Gastroesophageal sphincter (tissue), 4 donors: ENCODE results near the gene ZNF730. TPM values are rescaled to one million over a fixed set of nuclear protein-coding genes. Genes with fewer than 3 reads are reported as not detected.
"Not testable (repeated sequence)": the region's sequence is repeated elsewhere in the genome, so short reads cannot be mapped to it uniquely, and the experiment has no call there.

Experiments
- ATAC-seq: fragments of 150-250 bp; one replicate; pipeline ENCODE4 v1.9.1; 2016; ENCODE audit warnings: mild to moderate bottlenecking, moderate library complexity
- H3K27ac ChIP-seq, 4 donors: fragments of 200-600 bp; sonication (generic) in 3 of 4; 1 replicate in 3 of 4; 2 replicates in 1 of 4; pipeline ENCODE4 v1.5.1; 2016 to 2019
- H3K27me3 ChIP-seq: fragments of 200-600 bp; sonication (generic); one replicate; pipeline ENCODE4 v1.5.1; 2019
- H3K36me3 ChIP-seq, 2 donors: fragments of 200-600 bp; sonication (generic); one replicate each; pipeline ENCODE4 v1.5.1; 2019; ENCODE audit warnings: control low read depth in 1 of 2
- H3K4me1 ChIP-seq, 3 donors: fragments of 200-600 bp; sonication (generic); 1 replicate in 2 of 3; 2 replicates in 1 of 3; pipeline ENCODE4 v1.5.1; 2016 to 2019; ENCODE audit warnings: control low read depth in 2 of 3
- H3K4me3 ChIP-seq, 2 donors: fragments of 200-600 bp; sonication (generic); one replicate each; pipeline ENCODE4 v1.5.1; 2019; ENCODE audit warnings: mild to moderate bottlenecking in 1 of 2, moderate library complexity in 1 of 2
- H3K9me3 ChIP-seq, 3 donors: fragments of 200-600 bp; sonication (generic); one replicate each; pipeline ENCODE4 v1.5.1; 2017 to 2019; ENCODE audit warnings: control low read depth in 2 of 3
- CTCF ChIP-seq, 4 experiments: fragments of 200-600 bp in 2 of 4; fragments of 450-650 bp in 2 of 4; sonication (generic) in 1 of 4; IDR thresholded peaks; one replicate each; pipeline ENCODE4 v1.5.1; 2017 to 2019; ENCODE audit warnings: antibody characterized with exemption in 4 of 4, mild to moderate bottlenecking in 2 of 4, moderate library complexity in 2 of 4
- EP300 ChIP-seq: sonication (generic); formaldehyde crosslinking; IDR thresholded peaks from one replicate; pipeline ENCODE4 v1.6.1; 2017; ENCODE audit warnings: antibody characterized with exemption, mild to moderate bottlenecking
- POLR2A ChIP-seq, 2 donors: fragments of 450-650 bp; IDR thresholded peaks; one replicate each; pipeline ENCODE4 v1.6.1; 2017; ENCODE audit warnings: antibody characterized with exemption in 2 of 2, mild to moderate bottlenecking in 2 of 2, moderate library complexity in 1 of 2
- POLR2AphosphoS5 ChIP-seq: sonication (generic); formaldehyde crosslinking; IDR thresholded peaks from one replicate; pipeline ENCODE4 v1.6.1; 2017; ENCODE audit warnings: antibody characterized with exemption
- WGBS, 2 donors: methylation state at CpG; one replicate each; pipeline ENCODE4 v1.1.5; 2018; ENCODE audit warnings: low coverage in 1 of 2; 5-methylcytosine and 5-hydroxymethylcytosine counted together
- total RNA-seq, 4 donors: library from RNA; depleted of rRNA; stranded (reverse); fragments of >200 nt; gene quantifications; one replicate each; pipeline ENCODE4 v1.1.0, GENCODE V29; 2016

ZNF730 gene
- total RNA-seq, 4 donors from 2014 or later, result 0.27 TPM; not detected in 3

GRCh38 chr19:23099966-23100365, 16.9 kb upstream of the ZNF730 start:
- Histone ChIP-seq H3K9me3 (no peaks in the 10 kb centered on the region), H3K4me3 (no peak overlapping the region), H3K4me1 (no peaks in the 10 kb centered on the region), H3K27ac (no peak overlapping the region), H3K27me3 (no peaks in the 10 kb centered on the region), H3K36me3 (no peaks in the 10 kb centered on the region)
- TF ChIP-seq POLR2A (IDR thresholded peaks at IDR 0.05), result no peak
- no peak for TF ChIP-seq POLR2AphosphoS5
- TF ChIP-seq CTCF (IDR thresholded peaks at IDR 0.05), result no peak
- no peak for TF ChIP-seq EP300
- 92% methylated on average over 6 of the region's 7 CpGs; no CpG with 5 or more reads in 1 of the 2 donors for WGBS, 2 donors
- ATAC-seq, result no peak

GRCh38 chr19:23101241-23101640, 15.6 kb upstream of the ZNF730 start:
- ATAC-seq, result no peak
- no peaks in the 10 kb centered on the region for H3K9me3 ChIP-seq
- H3K36me3 ChIP-seq, result no peaks in the 10 kb centered on the region
- no peak for TF ChIP-seq POLR2A (IDR thresholded peaks at IDR 0.05)
- no peaks in the 10 kb centered on the region for H3K27me3 ChIP-seq
- H3K4me1 ChIP-seq, result no peaks in the 10 kb centered on the region
- no peak overlapping the region for H3K4me3 ChIP-seq
- no peak overlapping the region for H3K27ac ChIP-seq
- WGBS, 2 donors, result 93 to 95% methylated on average over 3 to 4 of the region's 4 CpGs

- no peak for TF ChIP-seq CTCF (IDR thresholded peaks at IDR 0.05)
- TF ChIP-seq EP300, result no peak
- TF ChIP-seq POLR2AphosphoS5, result no peak
- no peak for TF ChIP-seq POLR2A (IDR thresholded peaks at IDR 0.05)
- WGBS, 2 donors, result 77 to 89% methylated on average over 3 of the region's 3 CpGs
Observed at GRCh38 chr19:23118400-23118799, 1.6 kb downstream of the ZNF730 start.

GRCh38 chr19:23134211-23134610, 17.4 kb downstream of the ZNF730 start:
- H3K27ac ChIP-seq, H3K9me3 ChIP-seq, ATAC-seq, H3K4me3 ChIP-seq, H3K27me3 ChIP-seq, H3K4me1 ChIP-seq, H3K36me3 ChIP-seq: not testable (repeated sequence)
- WGBS, 2 donors, result 80 to 89% methylated on average over 1 of the region's 24 CpGs

More at GRCh38 chr19:23118400-23118799, 1.6 kb downstream of the ZNF730 start:
- no peak for ATAC-seq
- H3K4me3 ChIP-seq, result no peak overlapping the region
- peaks cover 12% of the 10 kb centered on the region for H3K27me3 ChIP-seq
- no peak overlapping the region for H3K27ac ChIP-seq
- no peaks in the 10 kb centered on the region for H3K36me3 ChIP-seq
- H3K4me1 ChIP-seq, result peaks cover 0 to 10% (median 0%) of the 10 kb centered on the region in 3 donors
- no peaks in the 10 kb centered on the region for H3K9me3 ChIP-seq

GRCh38 chr19:23145617-23146415, 29.0 kb downstream of the ZNF730 start:
- no peaks in the 10 kb centered on the region for H3K36me3 ChIP-seq
- ATAC-seq, result no peak
- H3K9me3 ChIP-seq, result peaks cover 0 to 51% (median 0%) of the 10 kb centered on the region in 3 donors
- H3K27ac ChIP-seq, result no peak overlapping the region
- no peaks in the 10 kb centered on the region for H3K4me1 ChIP-seq
- TF ChIP-seq CTCF (IDR thresholded peaks at IDR 0.05), result no peak
- no peak for TF ChIP-seq EP300
- TF ChIP-seq POLR2A (IDR thresholded peaks at IDR 0.05), result no peak
- no peak for TF ChIP-seq POLR2AphosphoS5
- WGBS, 2 donors, result 89 to 100% methylated on average over 2 to 3 of the region's 3 CpGs
- H3K27me3 ChIP-seq, result no peaks in the 10 kb centered on the region
- H3K4me3 ChIP-seq, result no peak overlapping the region

GRCh38 chr19:23160766-23161165, 43.9 kb downstream of the ZNF730 start:
- Histone ChIP-seq H3K27me3 (no peaks in the 10 kb centered on the region), H3K4me1 (no peaks in the 10 kb centered on the region), H3K36me3 (no peaks in the 10 kb centered on the region), H3K9me3 (no peaks in the 10 kb centered on the region), H3K4me3 (no peak overlapping the region), H3K27ac (no peak overlapping the region)
- no peak for TF ChIP-seq POLR2AphosphoS5
- no peak for TF ChIP-seq EP300
- TF ChIP-seq CTCF (IDR thresholded peaks at IDR 0.05), result no peak
- no peak for TF ChIP-seq POLR2A (IDR thresholded peaks at IDR 0.05)
- WGBS, 2 donors, result no CpG with 5 or more reads among the region's 23 CpGs
- ATAC-seq, result no peak

- H3K9me3 ChIP-seq, ATAC-seq, H3K36me3 ChIP-seq, H3K27ac ChIP-seq, H3K4me1 ChIP-seq, H3K4me3 ChIP-seq, H3K27me3 ChIP-seq: not testable (repeated sequence)
- WGBS, 2 donors, result 4 to 8% methylated on average over 9 of the region's 9 CpGs
Observed at GRCh38 chr19:23168286-23168685, 51.5 kb downstream of the ZNF730 start.
